ENCODE data around the gene KIAA1614. TPM values are rescaled to one million over a fixed set of nuclear protein-coding genes. Genes with fewer than 3 reads are reported as not detected.

Gene KIAA1614
- total RNA-seq, 1 donor from 2014 or later = 2.6 TPM

- no peak overlapping the region for H3K27ac Mint-ChIP-seq (ENCODE audit: unreplicated experiment)
Observed at GRCh38 chr1:180884588-180885300, 28.0 kb upstream of the KIAA1614 start.

GRCh38 chr1:180886338-180886737, 26.4 kb upstream of the KIAA1614 start:
- Mint-ChIP-seq H3K4me3 (ENCODE audit: unreplicated experiment) (no peak overlapping the region), H3K9me3 (ENCODE audit: unreplicated experiment) (no peaks in the 10 kb centered on the region), H3K27ac (ENCODE audit: unreplicated experiment) (no peak overlapping the region), H3K27me3 (ENCODE audit: unreplicated experiment) (no peaks in the 10 kb centered on the region), H3K4me1 (ENCODE audit: unreplicated experiment) (peaks cover 6% of the 10 kb centered on the region), H3K36me3 (ENCODE audit: low read depth, unreplicated experiment) (peaks cover 3% of the 10 kb centered on the region)
- no peak for TF ChIP-seq CTCF (IDR thresholded peaks at IDR 0.05; ENCODE audit: unreplicated experiment)
- no peak for DNase-seq (ENCODE audit: low spot score)

More at GRCh38 chr1:180884588-180885300, 28.0 kb upstream of the KIAA1614 start:
- peaks cover 6% of the 10 kb centered on the region for H3K4me1 Mint-ChIP-seq (ENCODE audit: unreplicated experiment)
- no peak for DNase-seq (ENCODE audit: low spot score)
- no peak for TF ChIP-seq CTCF (IDR thresholded peaks at IDR 0.05; ENCODE audit: unreplicated experiment)
- no peak overlapping the region for H3K4me3 Mint-ChIP-seq (ENCODE audit: unreplicated experiment)
- H3K9me3 Mint-ChIP-seq (ENCODE audit: unreplicated experiment) = no peaks in the 10 kb centered on the region
- peaks cover 3% of the 10 kb centered on the region for H3K36me3 Mint-ChIP-seq (ENCODE audit: low read depth, unreplicated experiment)
- no peaks in the 10 kb centered on the region for H3K27me3 Mint-ChIP-seq (ENCODE audit: unreplicated experiment)

DNA sequence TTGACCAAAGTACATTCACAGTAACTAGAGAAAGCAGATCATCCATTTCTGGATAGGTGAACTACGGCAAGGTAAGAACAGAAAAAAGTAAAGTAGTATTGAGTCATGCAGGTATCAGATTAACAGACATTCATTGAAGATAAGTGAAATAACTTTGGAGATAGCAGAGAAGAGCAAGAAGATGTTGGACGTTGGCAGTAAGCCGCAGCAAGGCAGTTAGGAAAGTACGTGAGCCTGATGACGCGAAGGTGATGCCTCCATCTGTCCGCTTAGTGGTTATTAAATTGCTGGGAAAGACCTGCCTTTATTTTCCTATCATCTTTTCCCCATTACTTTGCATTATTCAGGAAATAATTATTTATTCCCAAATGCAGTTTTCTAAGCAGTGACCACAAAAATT, 24.9 kb upstream of the KIAA1614 start:
- H3K27ac Mint-ChIP-seq (ENCODE audit: unreplicated experiment) = no peak overlapping the region
- no peaks in the 10 kb centered on the region for H3K27me3 Mint-ChIP-seq (ENCODE audit: unreplicated experiment)
- no peak overlapping the region for H3K4me3 Mint-ChIP-seq (ENCODE audit: unreplicated experiment)
- peaks cover 3% of the 10 kb centered on the region for H3K36me3 Mint-ChIP-seq (ENCODE audit: low read depth, unreplicated experiment)
- TF ChIP-seq CTCF (IDR thresholded peaks at IDR 0.05; ENCODE audit: unreplicated experiment) = no peak
- peaks cover 6% of the 10 kb centered on the region for H3K4me1 Mint-ChIP-seq (ENCODE audit: unreplicated experiment)
- no peak for DNase-seq (ENCODE audit: low spot score)
- H3K9me3 Mint-ChIP-seq (ENCODE audit: unreplicated experiment) = no peaks in the 10 kb centered on the region

- H3K4me1 Mint-ChIP-seq (ENCODE audit: unreplicated experiment) = peaks cover 10% of the 10 kb centered on the region
- H3K4me3 Mint-ChIP-seq (ENCODE audit: unreplicated experiment) = no peak overlapping the region
- no peak for TF ChIP-seq CTCF (IDR thresholded peaks at IDR 0.05; ENCODE audit: unreplicated experiment)
- H3K27ac Mint-ChIP-seq (ENCODE audit: unreplicated experiment) = no peak overlapping the region
- H3K36me3 Mint-ChIP-seq (ENCODE audit: low read depth, unreplicated experiment) = peaks cover under 1% of the 10 kb centered on the region
- no peaks in the 10 kb centered on the region for H3K27me3 Mint-ChIP-seq (ENCODE audit: unreplicated experiment)
- H3K9me3 Mint-ChIP-seq (ENCODE audit: unreplicated experiment) = no peaks in the 10 kb centered on the region
- no peak for DNase-seq (ENCODE audit: low spot score)
Observed at GRCh38 chr1:180888870-180889269, 23.8 kb upstream of the KIAA1614 start.

DNA sequence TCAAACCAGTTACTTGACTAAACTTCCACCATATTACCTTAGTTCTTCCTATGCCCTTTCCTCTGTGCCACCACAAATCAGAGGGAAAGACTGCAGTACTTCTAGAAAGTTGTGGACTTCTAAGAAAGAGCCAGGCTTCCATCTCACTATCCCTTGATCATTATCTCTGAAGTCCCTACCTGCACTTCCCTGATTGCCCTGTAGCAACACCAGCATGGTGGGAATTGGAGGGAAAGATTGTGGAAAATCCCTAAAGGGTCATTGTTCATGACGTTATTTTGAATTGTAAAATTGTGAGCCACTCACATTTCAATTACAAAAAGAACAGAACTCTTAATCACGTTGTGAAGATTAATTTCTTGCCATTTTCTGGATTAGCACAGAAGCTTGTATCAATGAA, 23.4 kb upstream of the KIAA1614 start:
- no peaks in the 10 kb centered on the region for H3K27me3 Mint-ChIP-seq (ENCODE audit: unreplicated experiment)
- no peak for DNase-seq (ENCODE audit: low spot score)
- H3K4me1 Mint-ChIP-seq (ENCODE audit: unreplicated experiment) = peaks cover 10% of the 10 kb centered on the region
- peaks cover 3% of the 10 kb centered on the region for H3K36me3 Mint-ChIP-seq (ENCODE audit: low read depth, unreplicated experiment)
- no peak for TF ChIP-seq CTCF (IDR thresholded peaks at IDR 0.05; ENCODE audit: unreplicated experiment)
- no peak overlapping the region for H3K27ac Mint-ChIP-seq (ENCODE audit: unreplicated experiment)
- H3K9me3 Mint-ChIP-seq (ENCODE audit: unreplicated experiment) = no peaks in the 10 kb centered on the region
- no peak overlapping the region for H3K4me3 Mint-ChIP-seq (ENCODE audit: unreplicated experiment)
